ENCODE data around the gene NIM1K. TPM values are rescaled to one million over a fixed set of nuclear protein-coding genes. Genes with fewer than 3 reads are reported as not detected.
"Not testable (repeated sequence)": the region's sequence is repeated elsewhere in the genome, so short reads cannot be mapped to it uniquely, and the experiment has no call there.

The NIM1K gene
- total RNA-seq, 2 experiments from 2014 or later = 0.75 to 1.00 TPM

GRCh38 chr5:43262269-43262668, 70.2 kb downstream of the NIM1K start:
- intact Hi-C loops (cut with micrococcal nuclease); DNase-seq; H3K4me1 Mint-ChIP-seq (ENCODE audit: low read depth); CTCF ChIA-PET; POLR2A ChIA-PET; H3K36me3 Mint-ChIP-seq; H3K27ac Mint-ChIP-seq; H3K4me3 Mint-ChIP-seq: not testable (repeated sequence)
- peaks cover 16% of the 10 kb centered on the region for H3K9me3 Mint-ChIP-seq
- peaks cover 33% of the 10 kb centered on the region for H3K27me3 Mint-ChIP-seq

- POLR2A ChIA-PET = no interaction called here
- no peak for DNase-seq
- CTCF ChIA-PET = no interaction called here
- no peaks in the 10 kb centered on the region for H3K4me1 Mint-ChIP-seq (ENCODE audit: low read depth)
- H3K9me3 Mint-ChIP-seq = peaks cover 10% of the 10 kb centered on the region
- H3K27ac Mint-ChIP-seq = no peak overlapping the region
- intact Hi-C loops (cut with micrococcal nuclease) = no loop called here
- peaks cover 43% of the 10 kb centered on the region for H3K27me3 Mint-ChIP-seq
- no peaks in the 10 kb centered on the region for H3K36me3 Mint-ChIP-seq
- no peak overlapping the region for H3K4me3 Mint-ChIP-seq
Measured at GRCh38 chr5:43268188-43268820, 76.3 kb downstream of the NIM1K start.

GRCh38 chr5:43270645-43271044, 78.6 kb downstream of the NIM1K start:
- Mint-ChIP-seq H3K4me1 (ENCODE audit: low read depth) (no peaks in the 10 kb centered on the region), H3K4me3 (no peak overlapping the region), H3K36me3 (no peaks in the 10 kb centered on the region), H3K9me3 (peaks cover 10% of the 10 kb centered on the region), H3K27me3 (peaks cover 30% of the 10 kb centered on the region), H3K27ac (no peak overlapping the region)
- CTCF ChIA-PET = interaction anchor here (0.5 kb wide), 1 partner anchor 150 kb away, joined by 4 read pairs; no protein-coding TSS in a partner anchor
- no peak for DNase-seq
- intact Hi-C loops (cut with micrococcal nuclease) = no loop called here
- POLR2A ChIA-PET = interaction anchor here (0.6 kb wide), 1 partner anchor 12 kb away, joined by 3 read pairs; no protein-coding TSS in a partner anchor

GRCh38 chr5:43273552-43273951, 81.5 kb downstream of the NIM1K start:
- Mint-ChIP-seq H3K9me3 (no peaks in the 10 kb centered on the region), H3K4me1 (ENCODE audit: low read depth) (no peaks in the 10 kb centered on the region), H3K27ac (no peak overlapping the region), H3K4me3 (no peak overlapping the region), H3K36me3 (no peaks in the 10 kb centered on the region), H3K27me3 (peaks cover 13% of the 10 kb centered on the region)
- ChIA-PET POLR2A (no interaction called here), CTCF (no interaction called here)
- no peak for DNase-seq
- intact Hi-C loops (cut with micrococcal nuclease) = no loop called here

- no peak overlapping the region for H3K27ac Mint-ChIP-seq
- POLR2A ChIA-PET = no interaction called here
- intact Hi-C loops (cut with micrococcal nuclease) = no loop called here
- CTCF ChIA-PET = no interaction called here
- no peak for DNase-seq
- H3K4me1 Mint-ChIP-seq (ENCODE audit: low read depth) = no peaks in the 10 kb centered on the region
- no peaks in the 10 kb centered on the region for H3K36me3 Mint-ChIP-seq
- H3K4me3 Mint-ChIP-seq = no peak overlapping the region
- no peaks in the 10 kb centered on the region for H3K9me3 Mint-ChIP-seq
- H3K27me3 Mint-ChIP-seq = peaks cover 12% of the 10 kb centered on the region
Measured at GRCh38 chr5:43274435-43275114, 82.5 kb downstream of the NIM1K start.

GRCh38 chr5:43275391-43275790, 83.4 kb downstream of the NIM1K start:
- no peak for DNase-seq
- CTCF ChIA-PET = no interaction called here
- Mint-ChIP-seq H3K27me3 (peaks cover 7% of the 10 kb centered on the region), H3K36me3 (no peaks in the 10 kb centered on the region), H3K4me1 (ENCODE audit: low read depth) (no peaks in the 10 kb centered on the region), H3K4me3 (no peak overlapping the region), H3K27ac (no peak overlapping the region), H3K9me3 (no peaks in the 10 kb centered on the region)
- POLR2A ChIA-PET = no interaction called here
- intact Hi-C loops (cut with micrococcal nuclease) = no loop called here

- intact Hi-C loops (cut with micrococcal nuclease) = loop anchor here (5.0 kb wide), 2 partner anchors 32 to 157 kb away; partner anchors contain the start of gene ZNF131
- Mint-ChIP-seq H3K36me3 (no peaks in the 10 kb centered on the region), H3K9me3 (no peaks in the 10 kb centered on the region), H3K27ac (no peak overlapping the region), H3K27me3 (no peaks in the 10 kb centered on the region), H3K4me1 (ENCODE audit: low read depth) (peaks cover 21% of the 10 kb centered on the region), H3K4me3 (no peak overlapping the region)
- ChIA-PET POLR2A (no interaction called here), CTCF (no interaction called here)
- DNase-seq = no peak
Measured at GRCh38 chr5:43279548-43280274, 87.7 kb downstream of the NIM1K start.

- POLR2A ChIA-PET = interaction anchor here (0.6 to 1.8 kb wide), 3 partner anchors 11 to 202 kb away, joined by 3 to 8 read pairs (median 4); partner anchors contain the start of genes TMEM267 and ZNF131
- Mint-ChIP-seq H3K4me3 (no peak overlapping the region), H3K36me3 (peaks cover 11% of the 10 kb centered on the region), H3K4me1 (ENCODE audit: low read depth) (peaks cover 21% of the 10 kb centered on the region), H3K27me3 (no peaks in the 10 kb centered on the region), H3K27ac (no peak overlapping the region), H3K9me3 (no peaks in the 10 kb centered on the region)
- CTCF ChIA-PET = interaction anchor here (0.9 kb wide), 1 partner anchor 176 kb away, joined by 3 read pairs; no protein-coding TSS in a partner anchor
- DNase-seq = peak; percentile 62
- intact Hi-C loops (cut with micrococcal nuclease) = loop anchor here (1.0 to 5.0 kb wide), 5 partner anchors 22 to 160 kb away; partner anchors contain the start of gene ZNF131
Measured at GRCh38 chr5:43281840-43282658, 90.0 kb downstream of the NIM1K start.

- no peak for DNase-seq
- peaks cover 46% of the 10 kb centered on the region for H3K36me3 Mint-ChIP-seq
- intact Hi-C loops (cut with micrococcal nuclease) = no loop called here
- H3K27ac Mint-ChIP-seq = no peak overlapping the region
- no peak overlapping the region for H3K4me3 Mint-ChIP-seq
- POLR2A ChIA-PET = no interaction called here
- H3K4me1 Mint-ChIP-seq (ENCODE audit: low read depth) = peaks cover 14% of the 10 kb centered on the region
- H3K27me3 Mint-ChIP-seq = no peaks in the 10 kb centered on the region
- no peaks in the 10 kb centered on the region for H3K9me3 Mint-ChIP-seq
- CTCF ChIA-PET = no interaction called here
Measured at GRCh38 chr5:43286623-43287022, 94.6 kb downstream of the NIM1K start.

GRCh38 chr5:43287493-43287892, 95.5 kb downstream of the NIM1K start:
- ChIA-PET CTCF (no interaction called here), POLR2A (no interaction called here)
- H3K27me3 Mint-ChIP-seq = no peaks in the 10 kb centered on the region
- no peak overlapping the region for H3K27ac Mint-ChIP-seq
- H3K4me3 Mint-ChIP-seq = no peak overlapping the region
- no peaks in the 10 kb centered on the region for H3K9me3 Mint-ChIP-seq
- intact Hi-C loops (cut with micrococcal nuclease) = no loop called here
- H3K36me3 Mint-ChIP-seq = peaks cover 51% of the 10 kb centered on the region
- no peak for DNase-seq
- H3K4me1 Mint-ChIP-seq (ENCODE audit: low read depth) = peaks cover 5% of the 10 kb centered on the region

GRCh38 chr5:43288269-43288831, 96.3 kb downstream of the NIM1K start:
- Mint-ChIP-seq H3K4me3 (no peak overlapping the region), H3K4me1 (ENCODE audit: low read depth) (no peaks in the 10 kb centered on the region), H3K27ac (no peak overlapping the region), H3K27me3 (no peaks in the 10 kb centered on the region), H3K36me3 (peaks cover 58% of the 10 kb centered on the region), H3K9me3 (no peaks in the 10 kb centered on the region)
- DNase-seq = no peak
- CTCF ChIA-PET = interaction anchor here (0.5 kb wide), 1 partner anchor 191 kb away, joined by 3 read pairs; no protein-coding TSS in a partner anchor
- intact Hi-C loops (cut with micrococcal nuclease) = no loop called here
- POLR2A ChIA-PET = no interaction called here
